GM23338 (cell line): ENCODE measurements around the gene FXYD6. TPM values are rescaled to one million over a fixed set of nuclear protein-coding genes. Genes with fewer than 3 reads are reported as not detected.

Experiments used
- ATAC-seq: fragments of 200-7000 bp; cut with Tn5 transposase; 3 replicates; pipeline ENCODE4 v1.9.1; 2020
- DNase-seq: peaks from one replicate; pipeline ENCODE4 v3.0.0-alpha.2; 2015; ENCODE audit warnings: low spot score
- H2AFZ ChIP-seq: fragments of 200-600 bp; sonication (generic); 2 replicates; pipeline ENCODE4 v1.8.0; 2016; ENCODE audit warnings: antibody characterized with exemption, mild to moderate bottlenecking, moderate library complexity
- H3F3A ChIP-seq: fragments of 200-600 bp; sonication (generic); replicated peaks from 2 replicates; pipeline ENCODE4 v1.8.0; 2017; ENCODE audit warnings: antibody characterized with exemption, mixed run types, low read depth
- H3K27ac ChIP-seq: fragments of 200-600 bp; sonication (generic); 2 replicates; pipeline ENCODE4 v1.6.1; 2016; ENCODE audit warnings: low read depth
- H3K27me3 ChIP-seq: fragments of 200-600 bp; sonication (generic); 2 replicates; pipeline ENCODE4 v1.8.0; 2016; ENCODE audit warnings: mild to moderate bottlenecking, mixed run types, moderate library complexity; ENCODE audit not compliant: insufficient read depth
- H3K36me3 ChIP-seq: fragments of 200-600 bp; sonication (generic); 2 replicates; pipeline ENCODE4 v1.8.0; 2016; ENCODE audit warnings: mild to moderate bottlenecking; ENCODE audit not compliant: insufficient read depth
- H3K4me1 ChIP-seq: fragments of 200-600 bp; sonication (generic); 2 replicates; pipeline ENCODE4 v1.8.0; 2016; ENCODE audit warnings: mild to moderate bottlenecking, moderate library complexity; ENCODE audit not compliant: insufficient read depth
- H3K4me2 ChIP-seq: fragments of 200-600 bp; sonication (generic); 2 replicates; pipeline ENCODE4 v1.7.1; 2017; ENCODE audit warnings: mixed run types
- H3K4me3 ChIP-seq: fragments of 200-600 bp; sonication (generic); 2 replicates; pipeline ENCODE4 v1.6.1; 2016; ENCODE audit warnings: mixed run types
- H3K79me2 ChIP-seq: fragments of 200-600 bp; sonication (generic); replicated peaks from 2 replicates; pipeline ENCODE4 v1.8.0; 2017; ENCODE audit warnings: mild to moderate bottlenecking; ENCODE audit not compliant: insufficient read depth
- H3K9me2 ChIP-seq: fragments of 200-600 bp; sonication (generic); 2 replicates; pipeline ENCODE4 v1.8.0; 2017; ENCODE audit not compliant: insufficient read depth
- H4K20me1 ChIP-seq: fragments of 200-600 bp; sonication (generic); replicated peaks from 2 replicates; pipeline ENCODE4 v1.8.0; 2017; ENCODE audit warnings: mild to moderate bottlenecking; ENCODE audit not compliant: insufficient read depth
- H3K27ac Mint-ChIP-seq: 2 replicates; pipeline ENCODE4 v1.8.0; 2020; ENCODE audit warnings: inconsistent platforms, mild to moderate bottlenecking, moderate library complexity, mixed read lengths
- H3K27me3 Mint-ChIP-seq: 3 replicates; pipeline ENCODE4 v1.8.0; 2022; ENCODE audit warnings: low read depth, mild to moderate bottlenecking, moderate library complexity, mixed read lengths, inconsistent platforms; ENCODE audit not compliant: insufficient read depth, poor library complexity
- H3K36me3 Mint-ChIP-seq: 3 replicates; pipeline ENCODE4 v1.8.0; 2021; ENCODE audit warnings: low read depth, mild to moderate bottlenecking, inconsistent platforms, moderate library complexity, mixed read lengths
- H3K4me1 Mint-ChIP-seq: 3 replicates; pipeline ENCODE4 v1.8.0; 2020; ENCODE audit warnings: mild to moderate bottlenecking, inconsistent platforms, mixed read lengths
- H3K4me3 Mint-ChIP-seq: 3 replicates; pipeline ENCODE4 v1.8.0; 2021; ENCODE audit warnings: moderate library complexity, mild to moderate bottlenecking, inconsistent platforms, mixed read lengths
- H3K9me3 Mint-ChIP-seq: 3 replicates; pipeline ENCODE4 v1.8.0; 2020; ENCODE audit warnings: moderate library complexity, mild to moderate bottlenecking, inconsistent platforms, mixed read lengths
- EZH2 ChIP-seq: fragments of 200-600 bp; sonication (generic); IDR thresholded peaks from one replicate; pipeline ENCODE4 v1.8.0; 2017; ENCODE audit warnings: antibody characterized with exemption, mild to moderate bottlenecking, low read depth; ENCODE audit not compliant: unreplicated experiment
- EZH2phosphoT487 ChIP-seq: fragments of 200-600 bp; sonication (generic); IDR thresholded peaks from one replicate; pipeline ENCODE4 v1.8.1; 2018; ENCODE audit warnings: antibody characterized with exemption; ENCODE audit not compliant: unreplicated experiment
- JUNB ChIP-seq: IDR thresholded peaks from one replicate; pipeline ENCODE4 v1.6.1; 2016; ENCODE audit warnings: antibody characterized with exemption; ENCODE audit not compliant: unreplicated experiment
- POLR2AphosphoS5 ChIP-seq: IDR thresholded peaks from 2 replicates; pipeline ENCODE4 v1.6.1; 2016; ENCODE audit warnings: antibody characterized with exemption, low read depth
- STAT1 ChIP-seq: IDR thresholded peaks from one replicate; pipeline ENCODE4 v1.6.1; 2016; ENCODE audit warnings: antibody characterized with exemption; ENCODE audit not compliant: unreplicated experiment
- ZNF114 ChIP-seq: fragments of 250-450 bp; sonication (Bioruptor Pico); IDR thresholded peaks from 2 replicates; pipeline ENCODE4 v1.5.0; 2020; ENCODE audit warnings: mild to moderate bottlenecking, moderate library complexity
- ZNF331 ChIP-seq: fragments of 250-450 bp; sonication (Bioruptor Pico); IDR thresholded peaks from 2 replicates; pipeline ENCODE4 v1.5.0; 2020; ENCODE audit warnings: low read depth, mild to moderate bottlenecking, moderate library complexity
- polyA plus RNA-seq: library from polyadenylated mRNA; unstranded; fragments of >200 nt; fragmentation: Nextera tagmentation; extraction: Ambion mirVana; gene quantifications from 2 replicates; pipeline ENCODE4 v1.2.1, GENCODE V29; 2016
- total RNA-seq: library from RNA; depleted of rRNA; stranded (reverse); fragments of >200 nt; shearing (Covaris generic); gene quantifications from 2 replicates; pipeline ENCODE4 v1.2.3, GENCODE V29; 2014
- TF ChIP-seq, protein P1 (sequence below): IDR thresholded peaks from one replicate; pipeline ENCODE4 v1.6.1; 2018; ENCODE audit warnings: antibody characterized with exemption; ENCODE audit not compliant: unreplicated experiment
- TF ChIP-seq, protein P2 (sequence below), 2 experiments: fragments of 200-600 bp in 1 of 2; sonication (generic) in 1 of 2; conservative IDR thresholded peaks; 2 replicates each; pipeline versions ENCODE4 v1.5.1 to v1.6.1; 2016 to 2017; ENCODE audit warnings: antibody characterized with exemption in 2 of 2, low read depth in 2 of 2, mild to moderate bottlenecking in 2 of 2, moderate library complexity in 1 of 2

FXYD6 gene
- total and polyA plus RNA-seq, 2 experiments from 2014 or later = 26.2 to 30.7 TPM

DNA sequence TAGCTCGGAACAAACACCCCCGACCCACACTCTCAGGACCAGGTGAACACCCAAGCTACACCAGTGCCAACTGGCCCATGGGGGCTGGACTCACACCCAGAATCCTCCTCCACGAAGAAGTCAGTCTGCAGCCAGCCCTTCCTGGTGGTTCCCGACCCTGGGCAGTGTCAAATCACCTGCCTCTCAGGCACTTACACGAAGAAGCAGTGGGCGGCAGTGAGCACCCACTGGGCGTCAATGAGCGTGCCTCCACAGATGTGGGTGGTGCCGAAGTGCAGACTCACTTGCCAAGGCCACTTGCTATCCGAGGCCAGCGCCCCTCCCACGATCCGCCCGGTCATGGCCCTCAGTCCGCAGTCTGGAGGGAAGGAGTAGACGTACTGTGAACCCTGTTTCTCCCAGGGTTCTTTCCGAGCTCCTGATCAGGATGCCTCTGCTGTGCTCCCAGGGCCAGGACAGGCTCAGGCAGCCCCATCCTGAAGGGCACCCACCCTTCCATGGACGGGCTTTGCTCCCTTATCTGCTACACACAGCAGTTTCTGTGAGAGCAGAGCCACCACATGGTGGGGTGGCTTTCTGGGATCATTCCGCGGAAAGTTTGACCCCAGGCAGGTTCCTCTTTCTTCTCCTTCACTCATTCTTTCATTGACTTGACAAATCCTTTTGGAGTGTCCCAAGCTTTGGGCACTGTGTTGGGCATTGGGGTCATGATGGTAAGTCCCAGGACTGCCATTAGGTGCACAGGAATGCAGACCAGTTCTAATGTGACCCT, 33.3 kb upstream of the FXYD6 start (continued):
- TF ChIP-seq, protein P1, sequence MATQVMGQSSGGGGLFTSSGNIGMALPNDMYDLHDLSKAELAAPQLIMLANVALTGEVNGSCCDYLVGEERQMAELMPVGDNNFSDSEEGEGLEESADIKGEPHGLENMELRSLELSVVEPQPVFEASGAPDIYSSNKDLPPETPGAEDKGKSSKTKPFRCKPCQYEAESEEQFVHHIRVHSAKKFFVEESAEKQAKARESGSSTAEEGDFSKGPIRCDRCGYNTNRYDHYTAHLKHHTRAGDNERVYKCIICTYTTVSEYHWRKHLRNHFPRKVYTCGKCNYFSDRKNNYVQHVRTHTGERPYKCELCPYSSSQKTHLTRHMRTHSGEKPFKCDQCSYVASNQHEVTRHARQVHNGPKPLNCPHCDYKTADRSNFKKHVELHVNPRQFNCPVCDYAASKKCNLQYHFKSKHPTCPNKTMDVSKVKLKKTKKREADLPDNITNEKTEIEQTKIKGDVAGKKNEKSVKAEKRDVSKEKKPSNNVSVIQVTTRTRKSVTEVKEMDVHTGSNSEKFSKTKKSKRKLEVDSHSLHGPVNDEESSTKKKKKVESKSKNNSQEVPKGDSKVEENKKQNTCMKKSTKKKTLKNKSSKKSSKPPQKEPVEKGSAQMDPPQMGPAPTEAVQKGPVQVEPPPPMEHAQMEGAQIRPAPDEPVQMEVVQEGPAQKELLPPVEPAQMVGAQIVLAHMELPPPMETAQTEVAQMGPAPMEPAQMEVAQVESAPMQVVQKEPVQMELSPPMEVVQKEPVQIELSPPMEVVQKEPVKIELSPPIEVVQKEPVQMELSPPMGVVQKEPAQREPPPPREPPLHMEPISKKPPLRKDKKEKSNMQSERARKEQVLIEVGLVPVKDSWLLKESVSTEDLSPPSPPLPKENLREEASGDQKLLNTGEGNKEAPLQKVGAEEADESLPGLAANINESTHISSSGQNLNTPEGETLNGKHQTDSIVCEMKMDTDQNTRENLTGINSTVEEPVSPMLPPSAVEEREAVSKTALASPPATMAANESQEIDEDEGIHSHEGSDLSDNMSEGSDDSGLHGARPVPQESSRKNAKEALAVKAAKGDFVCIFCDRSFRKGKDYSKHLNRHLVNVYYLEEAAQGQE = no peak

DNA sequence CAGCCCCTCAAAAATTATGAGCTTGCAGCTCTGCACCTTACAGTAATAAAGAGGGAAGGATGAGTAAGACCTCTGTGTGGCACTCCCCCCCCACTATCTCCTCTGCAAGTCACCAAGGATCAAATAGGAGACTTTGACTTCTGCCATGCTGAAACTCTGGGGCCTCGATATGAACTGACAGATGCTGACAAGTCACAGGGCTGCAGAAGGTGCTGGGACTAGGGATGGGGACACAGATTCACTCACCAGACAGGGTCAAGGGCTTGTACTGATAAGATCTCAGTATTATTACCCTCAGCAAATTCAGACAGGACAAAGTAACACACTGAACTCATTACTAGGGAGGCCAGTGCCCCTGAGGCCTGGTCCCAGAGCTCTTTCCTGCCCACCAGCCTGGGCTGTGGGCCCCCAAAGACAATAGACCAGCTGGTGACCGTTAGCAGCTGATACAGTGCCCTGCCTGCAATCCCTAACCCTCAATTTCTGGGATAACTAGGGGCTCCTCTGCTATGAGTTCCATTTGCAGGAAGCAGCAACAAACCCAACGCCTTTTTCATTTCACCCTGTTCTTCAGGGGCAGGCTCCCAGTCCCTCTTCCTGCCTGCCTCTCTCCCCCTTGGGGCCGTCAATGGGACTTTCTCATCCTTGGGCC, 32.6 kb upstream of the FXYD6 start:
- Mint-ChIP-seq H3K9me3 (no peaks in the 10 kb centered on the region), H3K4me1 (peaks cover 10% of the 10 kb centered on the region), H3K27me3 (peaks cover 6% of the 10 kb centered on the region), H3K27ac (no peak overlapping the region; the same call in 1 of the 2 replicates), H3K4me3 (no peak overlapping the region), H3K36me3 (no peaks in the 10 kb centered on the region)
- Histone ChIP-seq H4K20me1 (no peaks in the 10 kb centered on the region), H3K27me3 (no peaks in the 10 kb centered on the region), H3K27ac (no peak overlapping the region), H2AFZ (no peak overlapping the region), H3K79me2 (no peaks in the 10 kb centered on the region), H3K4me3 (no peak overlapping the region), H3K4me2 (no peak overlapping the region), H3K36me3 (no peaks in the 10 kb centered on the region), H3F3A (no peaks in the 10 kb centered on the region), H3K9me2 (no peaks in the 10 kb centered on the region), H3K4me1 (0 out of 2 replicates have a peak, but pooled peaks cover 3% of the 10 kb centered on the region)
- DNase-seq = peak; percentile 37
- peak; percentile 28 for ATAC-seq
- no peak for TF ChIP-seq EZH2
- no peak for TF ChIP-seq JUNB
- no peak for TF ChIP-seq STAT1
- TF ChIP-seq, protein P2, sequence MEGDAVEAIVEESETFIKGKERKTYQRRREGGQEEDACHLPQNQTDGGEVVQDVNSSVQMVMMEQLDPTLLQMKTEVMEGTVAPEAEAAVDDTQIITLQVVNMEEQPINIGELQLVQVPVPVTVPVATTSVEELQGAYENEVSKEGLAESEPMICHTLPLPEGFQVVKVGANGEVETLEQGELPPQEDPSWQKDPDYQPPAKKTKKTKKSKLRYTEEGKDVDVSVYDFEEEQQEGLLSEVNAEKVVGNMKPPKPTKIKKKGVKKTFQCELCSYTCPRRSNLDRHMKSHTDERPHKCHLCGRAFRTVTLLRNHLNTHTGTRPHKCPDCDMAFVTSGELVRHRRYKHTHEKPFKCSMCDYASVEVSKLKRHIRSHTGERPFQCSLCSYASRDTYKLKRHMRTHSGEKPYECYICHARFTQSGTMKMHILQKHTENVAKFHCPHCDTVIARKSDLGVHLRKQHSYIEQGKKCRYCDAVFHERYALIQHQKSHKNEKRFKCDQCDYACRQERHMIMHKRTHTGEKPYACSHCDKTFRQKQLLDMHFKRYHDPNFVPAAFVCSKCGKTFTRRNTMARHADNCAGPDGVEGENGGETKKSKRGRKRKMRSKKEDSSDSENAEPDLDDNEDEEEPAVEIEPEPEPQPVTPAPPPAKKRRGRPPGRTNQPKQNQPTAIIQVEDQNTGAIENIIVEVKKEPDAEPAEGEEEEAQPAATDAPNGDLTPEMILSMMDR (conservative IDR thresholded peaks at IDR 0.05; ENCODE audit: low read depth in 2 of 2) = no peak
- no peak for TF ChIP-seq ZNF114 (CRISPR knock-in tag)
- no peak for TF ChIP-seq ZNF331 (CRISPR knock-in tag)
- TF ChIP-seq EZH2phosphoT487 = no peak
- TF ChIP-seq, protein P1 = no peak
- no peak for TF ChIP-seq POLR2AphosphoS5
